OCI-LY3 (cell line): ENCODE data around the gene ZNF625.

Experiments
- H2AFZ ChIP-seq: fragments of 200-600, 300-600 bp; shearing (Covaris generic); 2 replicates; pipeline ENCODE4 v1.6.0; 2014; ENCODE audit warnings: antibody characterized with exemption, low read depth, low read length
- H3K27ac ChIP-seq: fragments of 200-600, 300-600 bp; sonication (generic); 2 replicates; pipeline ENCODE4 v1.5.1; 2014; ENCODE audit warnings: mild to moderate bottlenecking, low read length, moderate library complexity, mixed read lengths
- H3K27me3 ChIP-seq: fragments of 200-600, 300-600 bp; sonication (generic); 2 replicates; pipeline ENCODE4 v1.6.1; 2014; ENCODE audit warnings: low read depth, low read length, mixed read lengths
- H3K36me3 ChIP-seq: fragments of 200-600, 300-600 bp; sonication (generic); replicated peaks from 2 replicates; pipeline ENCODE3; 2014; ENCODE audit warnings: low read depth, low read length, mixed read lengths
- H3K4me1 ChIP-seq: fragments of 300-600, 200-600 bp; sonication (generic); 2 replicates; pipeline ENCODE4 v1.6.1; 2014; ENCODE audit warnings: low read length, mixed read lengths
- H3K4me2 ChIP-seq: fragments of 200-600, 300-600 bp; sonication (generic); 2 replicates; pipeline ENCODE4 v1.6.1; 2014; ENCODE audit warnings: low read length, mixed read lengths
- H3K4me3 ChIP-seq: fragments of 300-600, 200-600 bp; sonication (generic); 2 replicates; pipeline ENCODE4 v1.5.1; 2014; ENCODE audit warnings: antibody characterized with exemption, mild to moderate bottlenecking, low read length, moderate library complexity
- H3K79me2 ChIP-seq: fragments of 300-600, 200-600 bp; shearing (Covaris generic); 2 replicates; pipeline ENCODE4 v1.6.1; 2014; ENCODE audit warnings: mild to moderate bottlenecking, low read length, mixed read lengths
- H3K9ac ChIP-seq: fragments of 300-600, 200-600 bp; shearing (Covaris generic); 2 replicates; pipeline ENCODE4 v1.6.0; 2014; ENCODE audit warnings: mild to moderate bottlenecking, low read length, moderate library complexity
- H3K9me3 ChIP-seq: fragments of 200-600, 300-600 bp; shearing (Covaris generic); 2 replicates; pipeline ENCODE4 v1.6.1; 2014; ENCODE audit warnings: low read length, mixed read lengths; ENCODE audit not compliant: insufficient read depth
- H4K20me1 ChIP-seq: fragments of 200-600, 300-600 bp; sonication (generic); 2 replicates; pipeline ENCODE4 v1.6.1; 2016; ENCODE audit warnings: low read length, mixed read lengths; ENCODE audit not compliant: insufficient read depth
- EZH2phosphoT487 ChIP-seq: fragments of 200-600 bp; shearing (Covaris generic); IDR thresholded peaks from 2 replicates; pipeline ENCODE4 v1.6.1; 2018; ENCODE audit warnings: antibody characterized with exemption, mixed run types, low read depth
- TF ChIP-seq, protein P1 (sequence below): fragments of 200-600, 300-600 bp; sonication (generic); IDR thresholded peaks from 2 replicates; pipeline ENCODE4 v1.5.1; 2014; ENCODE audit warnings: antibody characterized with exemption, low read length, low read depth

Gene ZNF625

DNA sequence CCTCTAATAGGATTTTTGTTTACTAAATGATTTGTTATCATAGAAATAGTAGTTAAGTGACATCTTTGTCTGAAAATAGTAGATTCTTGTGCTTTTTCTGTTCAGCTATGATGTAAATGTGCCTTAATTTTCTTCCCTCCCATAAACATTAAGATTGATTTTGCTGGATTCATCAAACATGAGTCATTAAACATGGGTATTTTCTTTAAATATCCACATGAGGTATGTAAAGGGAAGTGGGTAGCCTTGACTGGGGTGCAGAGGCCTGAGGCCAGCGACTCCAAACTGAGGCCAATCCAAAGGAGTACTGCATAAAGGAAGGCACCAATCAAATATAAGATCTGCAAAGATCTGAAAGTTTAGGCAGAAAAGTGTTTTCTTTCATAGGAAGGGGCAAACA is 10.1 kb upstream of the ZNF625 start:
- Histone ChIP-seq H2AFZ (no peak overlapping the region), H4K20me1 (peaks cover 22% of the 10 kb centered on the region), H3K9ac (no peak overlapping the region), H3K79me2 (peaks cover 77% of the 10 kb centered on the region), H3K4me3 (no peak overlapping the region), H3K4me1 (peaks cover 6% of the 10 kb centered on the region), H3K27ac (no peak overlapping the region), H3K9me3 (no peaks in the 10 kb centered on the region), H3K36me3 (peaks cover 39% of the 10 kb centered on the region), H3K4me2 (no peak overlapping the region), H3K27me3 (no peaks in the 10 kb centered on the region)
- no peak for TF ChIP-seq EZH2phosphoT487
- TF ChIP-seq, protein P1, sequence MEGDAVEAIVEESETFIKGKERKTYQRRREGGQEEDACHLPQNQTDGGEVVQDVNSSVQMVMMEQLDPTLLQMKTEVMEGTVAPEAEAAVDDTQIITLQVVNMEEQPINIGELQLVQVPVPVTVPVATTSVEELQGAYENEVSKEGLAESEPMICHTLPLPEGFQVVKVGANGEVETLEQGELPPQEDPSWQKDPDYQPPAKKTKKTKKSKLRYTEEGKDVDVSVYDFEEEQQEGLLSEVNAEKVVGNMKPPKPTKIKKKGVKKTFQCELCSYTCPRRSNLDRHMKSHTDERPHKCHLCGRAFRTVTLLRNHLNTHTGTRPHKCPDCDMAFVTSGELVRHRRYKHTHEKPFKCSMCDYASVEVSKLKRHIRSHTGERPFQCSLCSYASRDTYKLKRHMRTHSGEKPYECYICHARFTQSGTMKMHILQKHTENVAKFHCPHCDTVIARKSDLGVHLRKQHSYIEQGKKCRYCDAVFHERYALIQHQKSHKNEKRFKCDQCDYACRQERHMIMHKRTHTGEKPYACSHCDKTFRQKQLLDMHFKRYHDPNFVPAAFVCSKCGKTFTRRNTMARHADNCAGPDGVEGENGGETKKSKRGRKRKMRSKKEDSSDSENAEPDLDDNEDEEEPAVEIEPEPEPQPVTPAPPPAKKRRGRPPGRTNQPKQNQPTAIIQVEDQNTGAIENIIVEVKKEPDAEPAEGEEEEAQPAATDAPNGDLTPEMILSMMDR = no peak

DNA sequence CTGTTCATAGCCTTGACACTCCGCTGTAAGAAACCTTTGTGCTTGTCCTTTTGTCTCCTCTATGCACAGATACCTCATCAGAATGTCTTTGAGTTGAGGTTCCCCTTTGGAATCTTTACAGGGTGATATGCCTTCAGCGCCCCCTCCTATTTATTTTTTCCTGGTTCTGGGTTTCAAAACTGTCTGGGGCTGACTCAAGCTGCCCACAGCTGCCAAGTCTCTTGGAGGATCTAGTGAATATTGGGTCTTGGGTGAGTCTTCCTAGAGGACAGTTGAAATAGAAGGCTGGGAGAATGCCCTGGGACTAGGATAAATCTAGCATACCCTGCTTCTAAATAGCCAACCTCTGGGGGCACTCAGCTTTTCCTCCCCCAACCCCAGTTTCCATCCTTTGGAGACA is 7.3 kb upstream of the ZNF625 start:
- TF ChIP-seq, protein P1 = no peak
- TF ChIP-seq EZH2phosphoT487 = no peak
- H3K4me1 ChIP-seq = peaks cover 6% of the 10 kb centered on the region
- H3K27ac ChIP-seq = no peak overlapping the region
- peak overlapping the region; percentile 78 for H3K9ac ChIP-seq
- peaks cover 58% of the 10 kb centered on the region for H3K79me2 ChIP-seq
- H3K36me3 ChIP-seq = peaks cover 22% of the 10 kb centered on the region
- H4K20me1 ChIP-seq = peaks cover 18% of the 10 kb centered on the region
- no peak overlapping the region for H2AFZ ChIP-seq
- H3K4me2 ChIP-seq = peak overlapping the region; percentile 96
- no peaks in the 10 kb centered on the region for H3K9me3 ChIP-seq
- H3K27me3 ChIP-seq = no peaks in the 10 kb centered on the region
- H3K4me3 ChIP-seq = peak overlapping the region; percentile 78

DNA sequence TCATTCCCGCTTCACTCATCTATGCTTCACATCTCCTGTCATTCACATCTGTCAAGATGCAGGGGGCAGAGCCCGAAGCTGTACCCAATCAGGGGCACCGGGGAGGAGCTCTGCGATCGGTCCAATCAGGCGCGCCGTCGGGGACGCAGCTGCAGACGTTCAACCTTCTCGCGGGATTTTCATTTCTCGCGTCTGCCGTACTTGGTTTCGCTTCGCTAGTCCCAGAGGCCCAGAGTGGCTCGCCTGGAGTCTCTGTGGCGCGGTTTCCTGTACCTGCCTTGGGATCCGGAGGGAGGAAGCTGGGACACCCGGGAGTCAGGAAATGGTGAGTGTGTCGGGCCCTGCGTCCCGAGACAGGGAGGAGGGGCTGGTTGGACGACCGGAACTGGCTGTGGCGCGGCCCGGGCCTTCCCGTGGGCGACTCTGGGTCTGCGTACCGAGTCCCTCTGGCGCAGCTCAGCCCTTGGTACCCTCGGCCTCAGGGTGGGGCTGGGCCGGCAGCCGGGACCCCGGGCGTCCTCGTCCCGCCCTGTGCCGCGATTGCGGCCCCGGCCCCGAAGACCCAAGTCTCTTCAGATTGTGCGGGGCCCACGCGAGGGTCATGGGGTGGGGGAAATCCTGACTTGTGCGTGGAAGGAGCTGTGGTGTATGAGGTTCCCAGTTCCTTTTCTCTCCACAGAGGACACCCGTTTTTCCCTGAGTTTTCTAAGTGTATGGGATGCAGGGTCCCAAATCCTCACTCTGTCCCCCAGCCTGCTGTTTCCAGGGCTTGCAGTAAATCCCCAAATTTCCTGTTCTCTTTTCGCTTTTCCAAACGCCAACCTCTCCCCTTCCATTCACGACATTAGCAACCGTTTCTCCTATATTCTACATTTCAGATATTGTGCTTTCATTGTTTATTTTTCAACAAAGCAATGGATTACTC is 6.6 kb upstream of the ZNF625 start, which contains the start of gene ZNF136:
Gene ZNF136, plus strand, starts transcription at position 215 of the 925 bp plus-strand sequence. Its CDS starts 108 bp downstream, at position 323.
- no peak for TF ChIP-seq EZH2phosphoT487
- TF ChIP-seq, protein P1 = no peak
- peaks cover 18% of the 10 kb centered on the region for H4K20me1 ChIP-seq
- peak within 1 kb of the TSS; percentile 96 for H3K4me2 ChIP-seq
- peak within 1 kb of the TSS; percentile 78 for H3K9ac ChIP-seq
- peaks cover 6% of the 10 kb centered on the region for H3K4me1 ChIP-seq
- peak within 1 kb of the TSS; percentile 78 for H3K4me3 ChIP-seq
- H3K9me3 ChIP-seq = no peaks in the 10 kb centered on the region
- H2AFZ ChIP-seq = peak within 1 kb of the TSS; percentile 93
- H3K27ac ChIP-seq = peak within 1 kb of the TSS; percentile 47
- peaks cover 17% of the 10 kb centered on the region for H3K36me3 ChIP-seq
- H3K79me2 ChIP-seq = peaks cover 51% of the 10 kb centered on the region
- no peaks in the 10 kb centered on the region for H3K27me3 ChIP-seq

DNA sequence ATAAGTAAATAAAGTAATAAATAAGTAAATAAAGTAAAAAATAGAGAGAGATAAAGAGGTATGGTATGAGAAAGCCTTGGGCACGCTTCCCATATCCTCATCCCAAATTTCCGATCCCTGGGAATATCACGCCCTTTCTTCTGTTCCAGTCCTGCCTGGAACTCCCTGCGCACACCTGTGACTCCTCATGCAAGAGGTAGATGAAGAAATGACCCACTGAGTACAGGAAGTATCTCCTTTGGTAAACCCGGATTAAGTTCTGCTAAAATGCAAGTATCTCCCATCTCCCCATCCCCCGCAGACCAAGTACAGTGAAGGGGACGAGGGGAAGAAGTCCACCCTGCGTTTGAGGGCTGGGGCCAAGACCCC is 6.0 kb upstream of the ZNF625 start:
- peaks cover 18% of the 10 kb centered on the region for H4K20me1 ChIP-seq
- no peak for TF ChIP-seq EZH2phosphoT487
- TF ChIP-seq, protein P1 = no peak
- H3K4me3 ChIP-seq = peak overlapping the region; percentile 78
- peak overlapping the region; percentile 34 for H3K9ac ChIP-seq
- H3K4me1 ChIP-seq = peaks cover 6% of the 10 kb centered on the region
- no peak overlapping the region for H3K27ac ChIP-seq
- H3K27me3 ChIP-seq = no peaks in the 10 kb centered on the region
- H3K4me2 ChIP-seq = peak overlapping the region; percentile 96
- peaks cover 47% of the 10 kb centered on the region for H3K79me2 ChIP-seq
- no peaks in the 10 kb centered on the region for H3K9me3 ChIP-seq
- H2AFZ ChIP-seq = peak overlapping the region; percentile 93
- H3K36me3 ChIP-seq = peaks cover 16% of the 10 kb centered on the region
